Measurements from ENCODE around the gene TBC1D26.
"Not testable (repeated sequence)": the region's sequence is repeated elsewhere in the genome, so short reads cannot be mapped to it uniquely, and the experiment has no call there.

TBC1D26 gene

GRCh38 chr17:15744074-15744676, 12.1 kb downstream of the TBC1D26 start:
- FAIRE-seq: no peak

- no peak for FAIRE-seq
These were observed 12.8 kb downstream of the TBC1D26 start for GRCh38 chr17:15744885-15745284.

- FAIRE-seq: not testable (repeated sequence)
These were observed 17.3 kb downstream of the TBC1D26 start for GRCh38 chr17:15749403-15749802.

- FAIRE-seq: not testable (repeated sequence)
These were observed 36.9 kb downstream of the TBC1D26 start for GRCh38 chr17:15768865-15769533.

GRCh38 chr17:15770679-15771078, 38.6 kb downstream of the TBC1D26 start:
- not testable (repeated sequence) for FAIRE-seq

GRCh38 chr17:15776871-15777270, 44.8 kb downstream of the TBC1D26 start:
- FAIRE-seq: no peak

- no peak for FAIRE-seq
These were observed 45.2 kb downstream of the TBC1D26 start for GRCh38 chr17:15777297-15777696.

- FAIRE-seq: no peak
These were observed 45.6 kb downstream of the TBC1D26 start for GRCh38 chr17:15777717-15778116.

GRCh38 chr17:15779119-15779518, 47.0 kb downstream of the TBC1D26 start:
- FAIRE-seq: no peak

- FAIRE-seq: no peak
These were observed 48.1 kb downstream of the TBC1D26 start for GRCh38 chr17:15780188-15780587.

- no peak for FAIRE-seq
These were observed 50.8 kb downstream of the TBC1D26 start for GRCh38 chr17:15782866-15783265.

GRCh38 chr17:15783461-15783860, 51.4 kb downstream of the TBC1D26 start:
- FAIRE-seq: no peak

GRCh38 chr17:15784351-15784750, 52.3 kb downstream of the TBC1D26 start:
- not testable (repeated sequence) for FAIRE-seq

- FAIRE-seq: not testable (repeated sequence)
These were observed 55.4 kb downstream of the TBC1D26 start for GRCh38 chr17:15787363-15788075.

GRCh38 chr17:15788365-15788764, 56.3 kb downstream of the TBC1D26 start:
- not testable (repeated sequence) for FAIRE-seq
